Mesendoderm (in vitro differentiated cells): ENCODE results near the gene PTPRJ. TPM values are rescaled to one million over a fixed set of nuclear protein-coding genes. Genes with fewer than 3 reads are reported as not detected.
"Not testable (repeated sequence)": the region's sequence is repeated elsewhere in the genome, so short reads cannot be mapped to it uniquely, and the experiment has no call there.

ENCODE experiments used
- DNase-seq: peaks from one replicate; pipeline ENCODE4 v3.0.0; 2013
- H2AK5ac ChIP-seq: 2 replicates; pipeline ENCODE4 v1.6.1; 2013; ENCODE audit warnings: low read length, inconsistent platforms
- H2BK120ac ChIP-seq: 2 replicates; pipeline ENCODE4 v1.6.1; 2013; ENCODE audit warnings: low read depth, mild to moderate bottlenecking, low read length, moderate library complexity, mixed read lengths
- H2BK15ac ChIP-seq: replicated peaks from 2 replicates; pipeline ENCODE4 v1.6.1; 2013; ENCODE audit warnings: low read depth, mild to moderate bottlenecking, moderate library complexity
- H2BK5ac ChIP-seq: 2 replicates; pipeline ENCODE4 v1.6.1; 2013; ENCODE audit warnings: low read length, inconsistent platforms
- H3K18ac ChIP-seq: 2 replicates; pipeline ENCODE4 v1.6.1; 2013; ENCODE audit warnings: mild to moderate bottlenecking, low read length, mixed read lengths
- H3K23ac ChIP-seq: one replicate; pipeline ENCODE4 v1.6.1; 2013; ENCODE audit warnings: low read length
- H3K27ac ChIP-seq: 2 replicates; pipeline ENCODE4 v1.5.1; 2013; ENCODE audit warnings: low read depth, mild to moderate bottlenecking, inconsistent platforms, low read length, moderate library complexity
- H3K27me3 ChIP-seq: 2 replicates; pipeline ENCODE4 v1.6.1; 2013; ENCODE audit warnings: low read length, control low read depth, mild to moderate bottlenecking, inconsistent platforms; ENCODE audit not compliant: insufficient read depth, poor library complexity
- H3K36me3 ChIP-seq: 2 replicates; pipeline ENCODE4 v1.6.1; 2013; ENCODE audit warnings: low read length, inconsistent platforms; ENCODE audit not compliant: control insufficient read depth, insufficient read depth
- H3K4ac ChIP-seq: one replicate; pipeline ENCODE4 v1.6.1; 2013; ENCODE audit warnings: low read depth, mild to moderate bottlenecking, low read length, moderate library complexity
- H3K4me1 ChIP-seq: 2 replicates; pipeline ENCODE4 v1.6.1; 2013; ENCODE audit warnings: low read depth, low read length, inconsistent platforms; ENCODE audit not compliant: control insufficient read depth
- H3K4me2 ChIP-seq: 2 replicates; pipeline ENCODE4 v1.6.1; 2013; ENCODE audit warnings: low read length
- H3K4me3 ChIP-seq: 2 replicates; pipeline ENCODE4 v1.5.1; 2013; ENCODE audit warnings: mild to moderate bottlenecking, low read length
- H3K56ac ChIP-seq: one replicate; pipeline ENCODE4 v1.6.1; 2013; ENCODE audit warnings: low read length
- H3K79me1 ChIP-seq: 2 replicates; pipeline ENCODE4 v1.6.1; 2013; ENCODE audit warnings: low read length, inconsistent platforms
- H3K79me2 ChIP-seq: 2 replicates; pipeline ENCODE4 v1.6.1; 2013; ENCODE audit warnings: mild to moderate bottlenecking, low read length; ENCODE audit not compliant: control insufficient read depth, insufficient read depth
- H3K9ac ChIP-seq: 2 replicates; pipeline ENCODE4 v1.6.1; 2013; ENCODE audit warnings: low read length, inconsistent platforms
- H4K5ac ChIP-seq: one replicate; pipeline ENCODE4 v1.6.1; 2013; ENCODE audit warnings: low read length
- H4K8ac ChIP-seq: one replicate; pipeline ENCODE4 v1.6.1; 2013; ENCODE audit warnings: low read depth, mild to moderate bottlenecking, control low read depth, low read length, moderate library complexity
- WGBS: extraction: QIAGEN DNeasy Blood & Tissue Kit; methylation state at CpG from one replicate; pipeline ENCODE4 v1.1.7; 2013; ENCODE audit warnings: low lambda C conversion rate, missing lambda C conversion rate; ENCODE audit not compliant: insufficient coverage; ENCODE audit errors: extremely low coverage; 5-methylcytosine and 5-hydroxymethylcytosine counted together
- polyA plus RNA-seq, 2 experiments: library from polyadenylated mRNA; stranded (reverse); fragments of 200-250 nt; gene quantifications; one replicate each; pipeline ENCODE4 v1.2.3, GENCODE V29; 2013

PTPRJ gene
- 8.7 TPM for polyA plus RNA-seq (2013, experiment 1 of 2)
- 8.4 TPM for polyA plus RNA-seq (2013, experiment 2 of 2)

DNA sequence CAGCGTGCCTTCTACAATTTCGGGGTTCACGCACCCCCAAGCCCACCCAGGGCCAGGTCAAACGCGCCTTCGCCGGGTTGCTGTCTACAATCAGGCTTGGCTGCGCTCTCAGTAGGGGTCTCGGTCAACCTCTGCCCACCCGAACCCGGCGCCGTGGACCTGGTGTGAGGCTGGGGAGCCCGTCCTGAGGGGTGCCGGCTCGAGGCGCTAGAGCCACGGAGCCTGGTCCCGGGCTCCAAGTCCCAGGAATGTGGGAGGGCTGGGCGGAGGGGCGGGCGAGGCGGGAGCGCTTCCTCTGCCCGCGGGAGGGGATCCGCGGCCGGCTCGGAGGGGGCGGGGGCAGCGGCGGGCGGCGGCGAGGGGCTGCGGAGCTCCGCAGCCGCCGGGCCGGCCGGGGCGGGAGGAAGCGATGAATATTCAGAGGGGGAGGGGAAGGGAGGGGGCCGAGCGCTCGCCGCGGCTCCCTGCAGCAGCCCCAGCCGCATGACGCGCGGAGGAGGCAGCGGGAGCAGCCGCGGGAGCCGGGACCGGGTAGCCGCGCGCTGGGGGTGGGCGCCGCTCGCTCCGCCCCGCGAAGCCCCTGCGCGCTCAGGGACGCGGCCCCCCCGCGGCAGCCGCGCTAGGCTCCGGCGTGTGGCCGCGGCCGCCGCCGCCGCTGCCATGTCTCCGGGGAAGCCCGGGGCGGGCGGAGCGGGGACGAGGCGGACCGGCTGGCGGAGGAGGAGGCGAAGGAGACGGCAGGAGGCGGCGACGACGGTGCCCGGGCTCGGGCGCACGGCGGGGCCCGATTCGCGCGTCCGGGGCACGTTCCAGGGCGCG is at the start of gene PTPRJ:
PTPRJ (plus strand) TSS at position 472 of the 819 bp plus-strand sequence. CDS start 354 bp downstream, outside the sequence.
- Histone ChIP-seq H3K27ac (peak within 1 kb of the TSS; percentile 89), H3K36me3 (no peaks in the 10 kb centered on the region), H3K4ac (peak within 1 kb of the TSS; percentile 56), H3K4me3 (peak within 1 kb of the TSS; percentile 46), H3K9ac (peak within 1 kb of the TSS; percentile 72), H3K56ac (peak within 1 kb of the TSS; percentile 86), H3K27me3 (no peaks in the 10 kb centered on the region), H3K79me1 (peaks cover 7% of the 10 kb centered on the region), H3K18ac (peak within 1 kb of the TSS; percentile 91), H2BK5ac (peak within 1 kb of the TSS; percentile 45), H3K79me2 (peaks cover 15% of the 10 kb centered on the region), H4K8ac (no peak within 1 kb of the TSS), H3K4me2 (peak within 1 kb of the TSS; percentile 55), H3K4me1 (peaks cover 3% of the 10 kb centered on the region), H3K23ac (no peak within 1 kb of the TSS), H2BK120ac (peak within 1 kb of the TSS; percentile 95), H4K5ac (no peak within 1 kb of the TSS), H2AK5ac (no peak within 1 kb of the TSS), H2BK15ac (peak within 1 kb of the TSS; percentile 43)
- no CpG with 5 or more reads among the region's 111 CpGs for WGBS
- peak; percentile 75 for DNase-seq

DNA sequence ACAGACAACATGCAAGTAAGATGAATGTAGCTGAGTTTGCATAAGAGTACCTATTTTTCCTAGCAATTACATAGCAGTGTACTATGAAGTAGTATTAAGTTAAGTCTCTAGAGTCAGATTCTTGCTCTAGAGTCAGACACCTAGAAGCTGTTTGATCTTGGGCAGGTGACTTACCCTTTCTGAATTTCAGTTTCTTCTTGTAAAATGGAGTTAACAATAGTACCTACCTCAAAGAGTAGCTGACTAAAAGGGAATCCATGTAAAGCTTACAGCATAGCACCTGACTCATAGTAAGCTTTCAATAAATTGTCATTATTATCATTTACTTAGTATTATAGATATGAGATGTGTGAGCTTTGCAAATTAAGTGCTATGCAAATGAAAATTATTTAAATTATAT is 47.8 kb upstream of the PTPRJ start:
- H3K79me1 ChIP-seq, result no peaks in the 10 kb centered on the region
- no peak overlapping the region for H3K9ac ChIP-seq
- H3K18ac ChIP-seq, result no peak overlapping the region
- no peak overlapping the region for H2BK15ac ChIP-seq
- H2BK5ac ChIP-seq, result no peak overlapping the region
- DNase-seq, result no peak
- H3K23ac ChIP-seq, result no peak overlapping the region
- no peak overlapping the region for H4K8ac ChIP-seq
- no peaks in the 10 kb centered on the region for H3K27me3 ChIP-seq
- no peak overlapping the region for H3K4me3 ChIP-seq
- no peak overlapping the region for H3K4me2 ChIP-seq
- no peak overlapping the region for H3K4ac ChIP-seq
- H4K5ac ChIP-seq, result no peak overlapping the region
- H2BK120ac ChIP-seq, result no peak overlapping the region
- no peak overlapping the region for H2AK5ac ChIP-seq
- H3K56ac ChIP-seq, result no peak overlapping the region
- no peak overlapping the region for H3K27ac ChIP-seq
- no peaks in the 10 kb centered on the region for H3K79me2 ChIP-seq
- H3K36me3 ChIP-seq, result no peaks in the 10 kb centered on the region
- no peaks in the 10 kb centered on the region for H3K4me1 ChIP-seq

DNA sequence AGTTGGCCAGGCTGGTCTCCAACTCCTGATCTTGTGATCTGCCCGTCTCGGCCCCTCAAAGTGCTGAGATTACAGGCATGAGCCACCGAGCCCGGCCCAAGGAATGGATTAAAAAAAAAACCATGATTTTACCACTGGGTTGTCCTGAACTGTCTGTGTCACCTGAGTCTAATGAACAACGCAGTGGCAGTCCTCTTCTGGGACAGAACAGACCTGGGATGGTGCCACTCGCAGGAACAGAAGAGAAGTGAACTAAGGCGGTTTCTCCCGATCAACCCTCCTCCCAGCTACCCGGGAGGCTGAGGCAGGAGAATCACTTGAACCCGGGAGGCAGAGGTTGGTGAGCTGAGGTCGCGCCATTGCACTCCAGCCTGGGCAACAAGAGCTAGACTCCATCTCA is 46.6 kb upstream of the PTPRJ start:
- H3K36me3 ChIP-seq, H2BK15ac ChIP-seq, H3K27ac ChIP-seq, H2BK5ac ChIP-seq, H3K9ac ChIP-seq, H2BK120ac ChIP-seq, H3K23ac ChIP-seq, H3K4me1 ChIP-seq, H3K79me1 ChIP-seq, H3K79me2 ChIP-seq, H3K4me2 ChIP-seq, H3K4me3 ChIP-seq, H3K4ac ChIP-seq, DNase-seq, H3K18ac ChIP-seq, H4K5ac ChIP-seq, H4K8ac ChIP-seq, H3K56ac ChIP-seq, H3K27me3 ChIP-seq, H2AK5ac ChIP-seq: not testable (repeated sequence)
- no CpG with 5 or more reads among the region's 12 CpGs for whole genome bisulfite sequencing

GRCh38 chr11:47938791-47939560 is 41.4 kb upstream of the PTPRJ start:
- no peaks in the 10 kb centered on the region for H3K79me1 ChIP-seq
- no peak overlapping the region for H2BK15ac ChIP-seq
- no peak overlapping the region for H3K18ac ChIP-seq
- no peak overlapping the region for H3K9ac ChIP-seq
- no peak overlapping the region for H3K23ac ChIP-seq
- no peak overlapping the region for H3K27ac ChIP-seq
- H3K27me3 ChIP-seq, result no peaks in the 10 kb centered on the region
- H2BK5ac ChIP-seq, result no peak overlapping the region
- no peak overlapping the region for H4K8ac ChIP-seq
- no peak overlapping the region for H3K4me2 ChIP-seq
- no peaks in the 10 kb centered on the region for H3K79me2 ChIP-seq
- H2AK5ac ChIP-seq, result peak overlapping the region; percentile 51
- no peak overlapping the region for H2BK120ac ChIP-seq
- no peak overlapping the region for H3K4ac ChIP-seq
- DNase-seq, result no peak
- no CpG with 5 or more reads among the region's 7 CpGs for WGBS
- no peak overlapping the region for H3K56ac ChIP-seq
- no peak overlapping the region for H4K5ac ChIP-seq
- peaks cover 5% of the 10 kb centered on the region for H3K4me1 ChIP-seq
- H3K4me3 ChIP-seq, result no peak overlapping the region
- H3K36me3 ChIP-seq, result no peaks in the 10 kb centered on the region

DNA sequence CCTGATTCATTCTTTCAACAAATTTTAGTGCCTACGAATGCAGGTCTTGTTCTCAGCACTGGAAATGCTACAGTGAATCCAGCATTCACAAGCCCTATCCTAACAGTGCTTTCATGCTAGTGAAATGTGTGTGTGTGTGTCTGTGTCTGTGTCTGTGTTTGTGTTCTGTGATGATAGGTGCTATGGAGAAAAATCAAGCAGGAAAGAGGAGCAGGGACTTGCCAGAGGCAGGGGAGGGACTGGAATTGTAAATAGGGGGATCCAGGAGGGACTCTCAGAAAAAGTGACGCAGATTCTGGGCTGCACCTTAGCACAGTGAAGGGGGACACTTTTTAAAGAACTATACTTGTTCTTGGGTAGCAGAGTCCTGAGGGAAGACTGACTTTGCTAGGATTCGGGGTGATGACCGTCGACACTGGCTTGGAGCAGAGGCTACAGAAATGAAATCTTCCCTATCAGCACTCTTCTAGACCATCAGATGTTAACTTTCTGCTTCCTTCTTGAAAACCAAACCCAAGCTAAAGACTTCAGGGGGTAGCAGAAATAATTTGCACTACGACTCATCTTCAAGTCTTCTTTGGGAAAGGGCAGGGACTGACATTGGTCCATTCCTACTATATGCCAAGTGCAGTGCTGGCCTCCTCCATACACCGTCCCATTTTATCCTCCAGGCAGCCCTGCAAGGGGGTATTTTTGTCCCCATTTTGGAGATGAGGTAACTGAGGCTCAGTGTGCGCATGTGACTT is 39.3 kb upstream of the PTPRJ start:
- WGBS, result no CpG with 5 or more reads among the region's 8 CpGs

More for the DNA sequence above, 39.3 kb upstream of the PTPRJ start:
- Histone ChIP-seq H3K23ac (no peak overlapping the region), H3K4me1 (peaks cover 12% of the 10 kb centered on the region), H3K79me2 (no peaks in the 10 kb centered on the region), H3K79me1 (no peaks in the 10 kb centered on the region), H3K4ac (no peak overlapping the region), H4K5ac (no peak overlapping the region), H3K18ac (no peak overlapping the region), H3K9ac (no peak overlapping the region), H3K4me2 (no peak overlapping the region), H3K36me3 (no peaks in the 10 kb centered on the region), H2BK15ac (no peak overlapping the region), H2BK5ac (no peak overlapping the region), H4K8ac (no peak overlapping the region), H3K4me3 (no peak overlapping the region), H3K27me3 (no peaks in the 10 kb centered on the region), H3K27ac (no peak overlapping the region), H2AK5ac (no peak overlapping the region), H2BK120ac (no peak overlapping the region), H3K56ac (peak overlapping the region; percentile 22)
- DNase-seq, result no peak
